Measurements from ENCODE around the gene MROH7. TPM values are rescaled to one million over a fixed set of nuclear protein-coding genes. Genes with fewer than 3 reads are reported as not detected.

MROH7 gene
- total RNA-seq, 1 donor from 2014 or later: under 0.01 TPM

DNA sequence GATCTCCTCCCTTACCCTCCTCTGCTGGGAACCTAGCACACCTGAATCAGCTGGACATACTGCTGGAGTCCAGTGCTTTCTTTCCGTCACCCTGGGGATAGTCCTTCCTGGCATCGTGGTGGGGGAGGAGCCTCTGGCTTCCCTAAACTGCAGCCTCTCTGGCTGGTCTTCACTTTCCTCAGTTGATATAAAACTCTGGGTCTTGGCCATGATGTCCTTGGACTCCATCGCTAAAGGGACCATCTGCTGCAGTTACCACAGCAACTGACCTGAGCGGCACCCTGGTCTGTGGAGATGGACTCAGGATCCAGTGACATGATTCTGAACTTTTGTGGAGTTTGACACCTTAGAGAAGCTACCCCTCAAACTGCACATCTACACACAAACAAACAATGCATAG lies 99.9 kb downstream of the MROH7 start:
- no peak for DNase-seq (ENCODE audit: low read depth in 2 of 2)

DNA sequence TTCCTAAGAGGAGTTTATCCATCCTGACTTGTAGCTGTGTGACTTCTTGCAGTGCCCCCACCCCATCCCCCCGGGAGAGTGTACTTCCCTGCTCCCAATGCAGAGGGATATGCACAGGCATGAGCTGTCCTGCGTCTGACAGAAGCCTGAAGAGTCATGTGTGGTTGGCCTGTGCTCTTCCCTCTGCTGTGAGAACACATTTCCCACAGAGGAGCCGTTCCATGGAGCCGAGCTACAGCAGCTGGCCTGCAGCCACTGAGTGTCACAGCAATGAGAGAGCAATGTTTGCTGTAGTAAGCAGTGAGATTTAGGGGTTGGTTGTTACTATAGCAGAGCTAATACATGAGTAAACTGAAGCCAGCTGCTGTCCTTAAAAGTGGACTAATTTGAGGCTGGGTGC lies 100.7 kb downstream of the MROH7 start:
- no peak for DNase-seq (ENCODE audit: low read depth in 2 of 2)

DNA sequence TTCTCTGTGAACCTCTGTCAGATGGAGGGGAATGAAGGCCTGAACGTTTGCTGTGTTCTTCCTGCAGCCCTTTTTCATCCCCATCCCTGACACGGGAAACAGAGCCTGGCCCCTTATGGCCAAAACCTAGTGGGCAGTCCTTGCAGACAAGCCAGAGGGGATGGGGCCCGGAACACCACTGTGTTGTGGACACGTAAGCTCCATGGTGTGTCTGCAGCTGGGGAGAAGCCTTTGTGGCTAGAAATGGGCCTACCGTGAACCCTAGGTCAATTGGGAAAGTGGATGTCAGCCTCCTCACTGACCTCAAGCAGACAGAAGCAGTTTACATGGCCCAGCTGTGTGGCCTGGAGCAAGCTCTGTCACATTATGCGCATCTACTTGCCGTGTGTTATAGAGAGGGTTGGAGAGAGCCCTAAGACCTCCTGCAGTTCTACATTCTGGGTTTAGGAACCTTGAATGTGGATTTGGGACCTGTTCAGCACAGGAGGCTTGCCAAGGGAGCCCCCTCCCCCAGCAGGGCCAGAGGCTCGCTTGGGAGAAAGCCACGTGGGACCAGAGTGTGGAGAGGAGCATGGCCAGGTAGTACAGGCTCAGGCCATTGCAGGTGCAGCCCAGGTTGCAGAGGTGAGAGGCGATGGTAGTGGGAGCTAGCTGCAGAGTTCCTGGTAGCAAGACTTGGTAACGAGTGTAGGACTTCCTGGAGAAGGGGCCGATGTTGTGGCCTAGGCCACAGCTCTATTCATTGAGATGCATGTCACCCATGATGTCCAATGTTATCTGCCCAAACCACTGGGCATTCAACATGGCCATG lies 102.0 kb downstream of the MROH7 start:
- no peak for DNase-seq (ENCODE audit: low read depth in 2 of 2)

DNA sequence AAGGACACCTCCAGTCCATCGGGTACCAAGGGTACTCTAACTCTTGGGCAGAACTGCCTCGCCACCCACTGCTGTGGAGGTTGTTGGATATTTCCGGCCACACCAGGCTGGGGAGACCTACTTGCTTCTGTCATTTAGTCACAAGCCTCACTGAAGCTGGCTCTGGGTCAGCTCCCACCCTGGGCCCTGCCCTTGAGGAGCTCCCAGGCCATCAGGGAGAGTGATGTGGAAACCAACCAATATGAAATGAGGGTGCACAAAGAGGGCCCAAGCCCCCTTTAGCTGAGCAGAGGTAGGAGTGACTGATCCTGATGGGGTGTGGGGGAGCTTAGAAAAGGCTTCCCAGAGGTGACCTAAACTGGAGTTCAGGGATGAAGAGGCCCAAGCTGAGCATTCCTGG lies 103.1 kb downstream of the MROH7 start:
- no peak for DNase-seq (ENCODE audit: low read depth in 2 of 2)

DNA sequence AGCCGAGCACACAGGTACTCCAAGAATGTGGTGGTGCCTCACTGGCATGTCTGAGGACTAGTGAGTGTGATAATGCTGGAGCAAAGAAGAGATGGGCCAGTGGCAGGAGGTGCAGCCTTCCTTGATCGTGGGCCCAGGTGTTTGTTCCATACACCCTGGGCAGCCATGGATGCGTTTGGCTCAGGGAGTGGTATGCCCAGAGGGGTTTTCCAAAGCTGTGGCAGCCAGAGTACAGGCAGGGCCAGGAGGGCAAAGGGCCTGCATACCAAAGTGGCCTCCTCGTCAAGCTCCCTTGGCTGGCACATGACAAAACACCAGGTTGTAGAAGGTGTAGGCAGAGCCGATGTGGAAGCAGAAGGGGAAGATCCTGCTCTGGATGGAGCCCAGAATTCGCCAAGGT lies 103.7 kb downstream of the MROH7 start:
- DNase-seq (ENCODE audit: low read depth in 2 of 2): no peak

DNA sequence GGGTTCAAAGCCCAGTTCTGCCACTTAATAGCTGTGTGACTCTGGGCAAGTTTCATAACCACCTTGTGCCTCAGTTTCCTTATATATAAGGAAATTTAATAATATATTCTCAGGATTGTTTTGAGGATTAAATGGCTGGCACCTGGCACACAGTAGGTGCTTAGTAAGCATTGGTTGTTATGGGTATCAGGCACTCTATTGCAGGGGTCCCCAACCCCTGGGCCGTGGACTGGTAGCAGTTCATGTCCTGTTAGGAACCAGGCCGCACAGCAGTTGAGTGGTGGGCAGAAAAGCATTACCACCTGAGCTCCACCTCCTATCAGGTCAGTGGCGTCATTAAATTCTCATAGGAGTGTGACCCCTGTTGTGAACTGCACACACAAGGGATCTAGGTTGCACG lies 104.3 kb downstream of the MROH7 start:
- no peak for DNase-seq (ENCODE audit: low read depth in 2 of 2)

DNA sequence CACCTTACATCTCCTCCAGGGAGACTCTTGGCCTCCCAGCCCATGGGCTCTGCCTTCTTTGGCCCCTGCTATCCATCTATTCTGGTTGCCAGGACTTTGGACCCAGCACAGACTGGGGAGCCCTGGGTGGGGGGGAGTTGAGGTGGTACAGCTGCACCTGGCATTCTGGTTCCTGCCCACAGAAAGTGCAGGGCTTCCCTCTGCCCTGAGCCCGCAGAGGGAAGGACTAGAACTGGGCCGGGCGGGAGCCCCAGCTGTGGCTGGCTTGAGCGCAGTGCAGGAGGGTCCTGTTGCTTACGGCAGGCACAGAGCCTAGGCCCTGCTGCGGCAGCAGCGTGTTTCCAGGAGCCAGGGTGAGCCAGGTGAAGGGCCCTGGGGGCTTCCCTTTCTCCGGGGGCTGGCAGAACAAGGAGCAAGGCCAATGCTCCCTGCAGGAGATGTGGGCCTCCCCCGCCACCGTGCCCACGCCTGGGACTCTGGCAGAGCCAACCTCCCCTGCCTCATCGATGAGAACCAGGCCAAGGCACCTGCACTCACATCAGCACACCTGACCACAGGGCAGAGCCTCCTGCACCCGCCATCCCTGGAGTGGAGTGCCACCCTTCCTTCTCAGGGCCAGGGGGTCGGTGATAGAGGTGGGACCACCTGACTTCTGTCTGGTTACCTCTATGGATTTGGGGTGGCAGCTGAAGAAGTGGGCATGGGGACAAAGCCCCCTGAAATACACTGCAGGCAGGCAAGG lies 106.7 kb downstream of the MROH7 start:
- no peak for DNase-seq (ENCODE audit: low read depth in 2 of 2)

DNA sequence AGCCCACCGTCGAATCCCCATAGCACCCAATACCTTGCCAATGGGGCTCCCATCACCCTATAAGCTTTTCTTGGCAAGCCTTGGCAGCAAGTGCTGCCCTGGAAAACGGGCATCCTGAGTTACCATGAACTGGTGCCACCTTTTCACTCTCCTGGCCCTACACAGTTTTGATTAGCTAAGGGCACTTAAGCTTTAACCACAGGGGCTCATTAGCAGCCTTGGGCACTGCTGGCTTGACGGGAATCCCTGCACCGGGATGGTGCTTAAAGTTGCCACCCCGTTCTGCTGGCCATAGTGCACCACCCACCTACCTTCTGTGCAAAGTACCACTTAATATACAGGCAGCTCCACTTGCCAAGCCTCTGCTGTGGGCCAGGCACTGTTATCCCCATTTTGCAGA lies 109.0 kb downstream of the MROH7 start:
- no peak for DNase-seq (ENCODE audit: low read depth in 2 of 2)

DNA sequence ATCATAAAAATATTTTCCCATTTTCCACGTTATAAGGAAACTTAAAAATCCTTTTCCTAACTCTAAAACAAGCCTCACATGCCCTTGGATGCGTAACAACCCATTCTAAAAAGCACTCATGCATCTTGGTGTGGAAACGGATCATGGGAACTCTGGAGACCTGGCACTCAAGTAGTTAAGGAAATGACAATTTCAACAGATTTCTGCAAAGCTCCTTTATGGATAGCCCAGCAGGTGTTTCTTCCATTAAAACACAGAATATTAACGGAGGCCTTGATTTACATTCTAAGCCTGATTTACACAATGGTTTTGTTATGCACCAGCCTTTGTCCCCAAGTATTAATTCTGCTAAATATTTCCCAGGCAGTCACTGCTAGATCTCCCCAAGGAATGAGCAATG lies 109.8 kb downstream of the MROH7 start:
- no peak for DNase-seq (ENCODE audit: low read depth in 2 of 2)

DNA sequence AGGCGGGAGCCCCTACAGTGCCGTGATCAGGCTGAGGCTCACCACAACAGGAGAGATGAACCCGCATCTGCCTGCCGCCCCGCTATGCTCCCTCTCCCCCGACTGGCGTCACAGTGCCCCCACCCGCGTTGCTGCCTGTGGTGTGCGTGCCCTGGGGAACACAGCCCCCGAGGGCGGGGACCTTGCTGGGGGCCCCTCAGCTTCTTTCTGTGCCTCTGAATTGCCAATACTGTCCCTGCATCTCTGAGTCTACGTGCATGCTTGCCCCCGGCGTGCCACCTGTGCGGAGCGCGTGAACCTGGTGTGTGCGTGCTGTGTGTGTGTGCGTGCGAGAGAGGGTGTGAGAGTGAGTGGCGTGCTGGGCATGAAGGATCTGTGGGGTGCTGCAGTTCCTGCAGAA lies 112.5 kb downstream of the MROH7 start:
- no peak for DNase-seq (ENCODE audit: low read depth in 2 of 2)

DNA sequence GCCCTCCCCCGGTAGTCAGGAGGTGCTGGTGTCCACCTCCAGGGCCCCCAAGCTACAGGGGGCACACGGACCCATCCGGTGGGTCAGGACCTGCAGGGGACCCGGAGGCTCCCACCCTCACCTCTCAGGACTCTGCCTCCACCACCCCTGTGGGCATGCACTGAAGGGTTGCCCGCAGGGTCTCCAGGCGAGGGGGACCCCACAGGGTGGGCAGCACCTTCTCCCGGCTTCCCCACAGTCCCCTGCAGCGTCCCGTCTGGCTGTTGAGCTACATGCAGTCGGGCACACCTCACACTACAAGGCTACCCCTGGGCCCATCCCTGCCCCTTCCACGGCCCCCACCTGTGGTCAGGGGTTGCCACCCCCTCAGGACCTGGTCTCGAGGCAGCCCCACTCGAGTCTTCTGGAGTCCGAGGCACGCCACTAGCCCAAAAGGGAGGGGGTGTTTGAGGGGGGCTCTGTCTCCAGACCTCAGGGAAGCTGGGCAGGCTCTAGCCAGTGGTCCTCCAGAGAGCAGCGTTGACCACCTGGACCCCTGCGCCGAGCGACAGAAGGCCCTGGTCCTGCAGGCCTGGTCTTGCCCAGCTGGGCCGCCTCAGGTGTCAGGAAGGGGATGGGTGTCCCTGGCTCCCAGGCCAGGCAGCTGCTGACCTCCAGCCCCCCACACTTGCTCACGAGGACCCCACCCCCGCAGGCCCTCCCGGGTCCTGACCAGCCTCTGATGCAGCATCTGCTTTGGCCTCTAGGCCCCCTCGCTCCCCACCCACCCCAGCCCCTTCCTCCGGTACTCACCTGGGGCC lies 113.1 kb downstream of the MROH7 start:
- no peak for DNase-seq (ENCODE audit: low read depth in 2 of 2)

DNA sequence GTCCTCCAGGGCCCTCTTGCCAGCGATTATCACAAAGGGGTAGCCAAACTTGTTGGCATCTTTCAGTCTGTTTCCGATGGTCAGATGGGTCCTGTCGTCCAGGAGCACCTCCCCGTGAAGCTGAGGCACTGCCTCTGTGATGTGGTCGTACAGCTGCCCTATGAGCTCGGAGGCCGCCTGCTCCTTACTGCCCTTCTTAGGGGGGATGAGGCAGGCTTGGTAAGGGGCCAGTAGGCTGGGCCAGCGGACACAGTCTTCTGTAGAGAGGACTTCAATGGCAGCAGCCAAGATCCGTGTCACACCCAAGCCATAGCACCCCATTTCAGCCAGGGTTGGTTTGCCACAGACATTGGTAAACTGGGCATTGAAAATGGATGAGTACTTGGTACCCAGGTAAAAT lies 116.2 kb downstream of the MROH7 start:
- no peak for DNase-seq (ENCODE audit: low read depth in 2 of 2)

DNA sequence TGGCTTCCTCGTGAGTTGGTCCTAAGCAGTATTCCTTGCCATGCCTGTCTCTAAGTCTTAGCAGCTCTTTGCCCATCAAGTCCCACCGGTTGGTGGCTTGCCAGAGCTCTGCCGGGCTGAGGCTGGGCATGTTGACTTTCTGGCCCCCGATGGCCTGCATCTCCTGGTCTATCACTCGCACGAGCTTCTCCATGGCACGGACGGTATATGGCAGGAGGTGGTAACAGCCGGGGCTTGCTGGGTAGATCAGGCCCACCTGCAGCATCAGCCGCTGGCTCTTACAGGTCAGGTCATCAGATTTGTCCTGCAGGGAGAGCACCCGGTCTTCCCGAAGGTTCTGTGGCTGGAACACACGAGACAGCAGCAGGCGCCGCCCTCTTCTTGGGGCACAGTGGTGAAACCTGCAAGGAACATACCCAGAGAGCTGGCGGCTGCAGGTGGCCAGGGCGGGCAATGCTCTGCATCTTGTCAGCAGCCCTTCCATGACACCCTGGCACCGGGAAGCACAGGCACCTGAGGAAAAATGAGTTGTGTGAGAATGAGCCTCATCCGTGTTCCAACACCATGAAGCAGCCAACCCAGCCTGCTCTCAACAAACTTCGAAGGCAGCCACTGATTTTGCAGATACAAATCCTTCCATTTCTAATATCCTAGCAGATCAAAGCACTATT lies 117.2 kb downstream of the MROH7 start:
- DNase-seq (ENCODE audit: low read depth in 2 of 2): no peak

Other genes starting within 250 kb of the MROH7 start
- 8.7 and 12.0 TPM in 2 replicates for gene SSBP3, start 235.4 kb upstream of the MROH7 start, total RNA-seq
- gene ACOT11, start 93.6 kb upstream of the MROH7 start, total RNA-seq: 3.2 and 3.3 TPM in 2 replicates
- not detected in 2 replicates for gene FAM151A, start 18.3 kb upstream of the MROH7 start, total RNA-seq
- 10.1 and 13.8 TPM in 2 replicates for gene TTC4, start 74.1 kb downstream of the MROH7 start, total RNA-seq
- gene PARS2, start 122.7 kb downstream of the MROH7 start, total RNA-seq: 3.1 and 4.0 TPM in 2 replicates
- gene TTC22, start 159.5 kb downstream of the MROH7 start, total RNA-seq: not detected in 2 replicates
- gene DHCR24, start 245.4 kb downstream of the MROH7 start, total RNA-seq: 91.7 and 103 TPM in 2 replicates